Heart right ventricle (tissue), 16 donors: ENCODE results near the gene OTOGL. TPM values are rescaled to one million over a fixed set of nuclear protein-coding genes. Genes with fewer than 3 reads are reported as not detected.
A peak's percentile ranks its signal among the peaks of the same experiment; 100 is the strongest.

Source experiments
- ATAC-seq, 8 donors: fragments of 200-7000 bp; cut with Tn5 transposase; one replicate each; pipeline ENCODE4 v1.9.1; 2020; ENCODE audit warnings: mild to moderate bottlenecking in 8 of 8, moderate library complexity in 8 of 8, moderate number of reproducible peaks in 1 of 8
- DNase-seq, 2 donors: peaks; one replicate each; pipeline ENCODE4 v3.0.0-alpha.2; 2020
- H3K27ac ChIP-seq, 10 donors: fragments of 200-600 bp; sonication (generic) in 2 of 10; one replicate each; pipeline versions ENCODE4 v1.5.0 to v1.8.0; 2020 to 2022; ENCODE audit warnings: mild to moderate bottlenecking in 3 of 10
- H3K27me3 ChIP-seq, 7 donors: fragments of 200-600 bp; one replicate each; pipeline ENCODE4 v1.8.0; 2021 to 2022; ENCODE audit warnings: mild to moderate bottlenecking in 2 of 7
- H3K36me3 ChIP-seq, 9 donors: fragments of 200-600 bp; sonication (generic) in 1 of 9; one replicate each; pipeline versions ENCODE4 v1.5.0 to v1.8.0; 2020 to 2022; ENCODE audit warnings: mild to moderate bottlenecking in 2 of 9
- H3K4me1 ChIP-seq, 9 donors: fragments of 200-600 bp; sonication (generic) in 1 of 9; one replicate each; pipeline versions ENCODE4 v1.5.0 to v1.8.0; 2020 to 2022; ENCODE audit warnings: mild to moderate bottlenecking in 4 of 9
- H3K4me3 ChIP-seq, 10 donors: fragments of 200-600 bp; sonication (generic) in 2 of 10; one replicate each; pipeline versions ENCODE4 v1.5.0 to v1.8.0; 2020 to 2022; ENCODE audit warnings: mild to moderate bottlenecking in 7 of 10, moderate library complexity in 2 of 10
- H3K9me3 ChIP-seq, 11 donors: fragments of 200-600 bp in 10 of 11; sonication (generic) in 2 of 11; one replicate each; pipeline versions ENCODE4 v1.5.0 to v1.8.0; 2013 to 2022; ENCODE audit warnings: mild to moderate bottlenecking in 2 of 11, control low read depth in 1 of 11, moderate library complexity in 1 of 11
- CTCF ChIP-seq, 9 donors: fragments of 200-600 bp; sonication (generic) in 2 of 9; IDR thresholded peaks; one replicate each; pipeline versions ENCODE4 v1.5.0 to v1.8.0; 2021 to 2022; ENCODE audit warnings: antibody characterized with exemption in 9 of 9, mild to moderate bottlenecking in 5 of 9, moderate library complexity in 1 of 9
- WGBS, 2 donors: extraction: QIAGEN DNeasy Blood & Tissue Kit; methylation state at CpG; one replicate each; pipeline ENCODE4 v1.1.7; 2013; ENCODE audit warnings: inconsistent platforms in 1 of 2; 5-methylcytosine and 5-hydroxymethylcytosine counted together
- intact Hi-C, 10 donors: fragments of 100-400 bp; cut with DNase I; formaldehyde crosslinking; loops; one replicate each; pipeline versions ENCODE4 v1.11.1 to v1.14.2; 2022
- polyA plus RNA-seq, 2 donors: library from polyadenylated mRNA; stranded (reverse); fragments of 200-250 nt; gene quantifications; one replicate each; pipeline ENCODE4 v1.2.3, GENCODE V29; 2013
- total RNA-seq, 10 donors: library from RNA; stranded (reverse); fragmentation: NEBNext Ultra II Directional in 3 of 10; extraction: Animal tissue kit (Norgen Biotek cat#: 25700) in 3 of 10; gene quantifications; one replicate each; pipeline versions ENCODE4 v1.2.1 to v1.2.4, GENCODE V29; 2021 to 2023
- donor health status: Arrhythmogenic right ventricular cardiomyopathy.
- donor health status: ischemic (EF 13 %, LVEDD 7.1; RV severe dilation, severe dysfunction).
- donor health status: healthy with polysubstance abuse.
- donor health status: DM: no; HTN: yes; CAD: no.
- donor health status: DM: no; HTN: no; CAD: no.
- donor health status: ischemic (EF 25% LVEDD 6.9; RV normal size, moderate dysfunction).
- donor health status: ischemic (EF 25% LVEDD 5.7; RV mildly dilated, moderate dysfunction).
- donor health status: healthy.
- donor health status: DM: yes; HTN: yes; CAD: no.
- donor health status: Ischemic cardiomyopathy.
- donor health status: ischemic (EF 35%, LVEDD 5.7; RV mildly dilated, moderate dysfunction).
- donor health status: nonischemic (EF 11% LVEDD 7.7; RV severe dilation, severe dysfunction).
- donor health status: DM: yes; HTN: yes; CAD: no.
- donor health status: PGD.
- donor health status: ischemic (EF 29% LVEDD 5.4; RV normal size, mild dysfunction).
- donor health status: nonischemic (EF 23%, LVEDD 6.1; RV moderate dilation, normal function).

OTOGL gene
- total and polyA plus RNA-seq, 12 donors = 0.04 to 1.4 (median 0.24) TPM

DNA sequence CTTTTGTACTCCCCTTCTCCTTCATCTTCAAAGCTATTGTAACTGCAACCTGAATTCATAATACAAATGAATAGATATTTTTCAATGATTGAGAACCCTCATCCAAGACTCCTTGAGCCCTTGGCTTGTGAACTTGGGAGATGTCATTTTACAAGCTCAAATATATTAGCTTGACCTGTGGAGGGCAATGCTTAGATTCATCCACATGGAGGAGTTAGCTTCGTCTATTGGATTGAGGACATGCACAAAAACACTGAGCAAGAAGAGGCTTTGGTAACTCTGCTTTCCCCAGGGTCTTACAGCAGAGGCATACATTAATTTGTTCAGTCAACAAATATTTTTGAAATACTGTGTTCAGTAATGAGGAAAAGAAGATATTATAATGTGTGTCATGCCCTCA lies 101.1 kb downstream of the OTOGL start:
- intact Hi-C loops = loop anchor here in 1 of 10 donors (5.0 kb wide), 1 partner anchor 57 kb away; no protein-coding TSS in a partner anchor
- WGBS, 2 donors = 83 to 84% methylated on average over 1 of the region's 1 CpG
- no peak for DNase-seq
- Histone ChIP-seq H3K36me3 (no peaks in the 10 kb centered on the region), H3K27ac (no peak overlapping the region), H3K27me3 (no peaks in the 10 kb centered on the region), H3K4me1 (peaks cover 0 to under 1% (median 0%) of the 10 kb centered on the region in 9 donors), H3K9me3 (no peaks in the 10 kb centered on the region), H3K4me3 (no peak overlapping the region)
- ATAC-seq = no peak
- TF ChIP-seq CTCF (IDR thresholded peaks at IDR 0.05) = no peak

DNA sequence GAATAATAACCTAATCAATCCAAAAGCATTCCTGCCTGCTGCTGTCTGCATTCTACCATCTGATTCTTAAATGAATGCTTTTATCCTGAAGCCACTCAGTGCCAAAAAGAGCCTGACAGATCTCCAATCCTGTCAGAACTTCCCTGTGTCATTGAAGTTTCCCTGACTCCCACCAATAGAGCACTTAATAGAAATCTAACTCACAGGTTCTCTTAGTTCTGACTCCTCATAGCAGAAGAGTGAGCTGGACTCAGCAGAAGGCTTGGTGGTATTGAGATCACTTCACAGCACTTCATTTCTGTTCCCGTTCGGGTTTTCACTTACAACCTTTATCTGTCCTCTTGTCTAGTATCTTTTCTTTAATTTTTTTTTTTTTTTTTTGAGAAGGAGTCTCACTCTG lies 102.6 kb downstream of the OTOGL start:
- intact Hi-C loops = loop anchor here in 1 of 10 donors (5.0 kb wide), 1 partner anchor 55 kb away; no protein-coding TSS in a partner anchor

GRCh38 chr12:80205960-80206359 lies 106.6 kb downstream of the OTOGL start:
- H3K4me3 ChIP-seq = no peak overlapping the region
- no peaks in the 10 kb centered on the region for H3K36me3 ChIP-seq
- TF ChIP-seq CTCF (IDR thresholded peaks at IDR 0.05) = no peak
- no peaks in the 10 kb centered on the region for H3K27me3 ChIP-seq
- 59 to 67% methylated on average over 1 of the region's 1 CpG for WGBS, 2 donors
- no peak for ATAC-seq
- no peaks in the 10 kb centered on the region for H3K4me1 ChIP-seq
- no peaks in the 10 kb centered on the region for H3K9me3 ChIP-seq
- H3K27ac ChIP-seq = no peak overlapping the region
- intact Hi-C loops = no loop called here
- no peak for DNase-seq

More for the DNA sequence above, 102.6 kb downstream of the OTOGL start:
- no peaks in the 10 kb centered on the region for H3K27me3 ChIP-seq
- no peak for TF ChIP-seq CTCF (IDR thresholded peaks at IDR 0.05)
- H3K27ac ChIP-seq = no peak overlapping the region
- DNase-seq (no peak), ATAC-seq (peak in 2 of 8 donors; percentile 61 to 83)
- no peaks in the 10 kb centered on the region for H3K4me1 ChIP-seq
- no peak overlapping the region for H3K4me3 ChIP-seq
- H3K9me3 ChIP-seq = no peaks in the 10 kb centered on the region
- no peaks in the 10 kb centered on the region for H3K36me3 ChIP-seq
- 38 to 64% methylated on average over 2 of the region's 2 CpGs for WGBS, 2 donors

GRCh38 chr12:80208071-80208470 lies 108.7 kb downstream of the OTOGL start:
- Histone ChIP-seq H3K4me1 (no peaks in the 10 kb centered on the region), H3K4me3 (no peak overlapping the region), H3K27ac (no peak overlapping the region), H3K36me3 (no peaks in the 10 kb centered on the region), H3K27me3 (no peaks in the 10 kb centered on the region), H3K9me3 (no peaks in the 10 kb centered on the region)
- WGBS, 2 donors = 49 to 54% methylated on average over 1 of the region's 1 CpG
- TF ChIP-seq CTCF (IDR thresholded peaks at IDR 0.05) = no peak
- intact Hi-C loops = no loop called here
- no peak for DNase-seq
- ATAC-seq = no peak
